Kidney tubule cell (primary cell): Measurements from ENCODE around the gene IFITM10.

Experiments used
- DNase-seq: peaks from one replicate; pipeline ENCODE4 v3.0.0-alpha.2; 2018; ENCODE audit warnings: low spot score

The IFITM10 gene

GRCh38 chr11:1737080-1737757 lies 13.2 kb downstream of the IFITM10 start:
- DNase-seq: no peak

- DNase-seq: no peak
These were observed 13.9 kb downstream of the IFITM10 start for GRCh38 chr11:1736447-1736992.

GRCh38 chr11:1735271-1735670 lies 15.1 kb downstream of the IFITM10 start:
- DNase-seq: no peak

- DNase-seq: no peak
These were observed 15.7 kb downstream of the IFITM10 start for GRCh38 chr11:1734641-1735081.

GRCh38 chr11:1733716-1734640 lies 16.4 kb downstream of the IFITM10 start:
- DNase-seq: no peak

GRCh38 chr11:1733009-1733715 lies 17.2 kb downstream of the IFITM10 start:
- no peak for DNase-seq

- DNase-seq: no peak
These were observed 17.9 kb downstream of the IFITM10 start for GRCh38 chr11:1732418-1733008.

- no peak for DNase-seq
These were observed 18.8 kb downstream of the IFITM10 start for GRCh38 chr11:1731451-1732059.

- no peak for DNase-seq
These were observed 20.3 kb downstream of the IFITM10 start for GRCh38 chr11:1730059-1730629.

- DNase-seq: no peak
These were observed 20.7 kb downstream of the IFITM10 start for GRCh38 chr11:1729692-1730011.

- no peak for DNase-seq
These were observed 21.3 kb downstream of the IFITM10 start for GRCh38 chr11:1728931-1729691.

GRCh38 chr11:1728301-1728700 lies 22.1 kb downstream of the IFITM10 start:
- DNase-seq: no peak

GRCh38 chr11:1727861-1728260 lies 22.5 kb downstream of the IFITM10 start:
- no peak for DNase-seq

- DNase-seq: no peak
These were observed 23.2 kb downstream of the IFITM10 start for GRCh38 chr11:1727096-1727690.

GRCh38 chr11:1719781-1720180 lies 30.6 kb downstream of the IFITM10 start:
- DNase-seq: no peak

- no peak for DNase-seq
These were observed 32.1 kb downstream of the IFITM10 start for GRCh38 chr11:1718326-1718725.

GRCh38 chr11:1717745-1718144 lies 32.6 kb downstream of the IFITM10 start:
- DNase-seq: no peak

- DNase-seq: no peak
These were observed 35.2 kb downstream of the IFITM10 start for GRCh38 chr11:1714908-1715885.

- no peak for DNase-seq
These were observed 41.7 kb downstream of the IFITM10 start for GRCh38 chr11:1708716-1709115.
